H7 (cell line): ENCODE measurements around the gene TOX3. TPM values are rescaled to one million over a fixed set of nuclear protein-coding genes. Genes with fewer than 3 reads are reported as not detected.

Experiments
- DNase-seq: peaks from one replicate; pipeline ENCODE4 v3.0.0; 2012
- H3K27me3 ChIP-seq: 2 replicates; pipeline ENCODE4 v1.6.0; 2011; ENCODE audit warnings: mild to moderate bottlenecking, low read length; ENCODE audit not compliant: control insufficient read depth, insufficient read depth
- H3K36me3 ChIP-seq: replicated peaks from 2 replicates; pipeline ENCODE4 v1.5.1; 2011; ENCODE audit warnings: low read length; ENCODE audit not compliant: control insufficient read depth, insufficient read depth
- H3K4me3 ChIP-seq: 2 replicates; pipeline ENCODE4 v1.5.1; 2011; ENCODE audit warnings: low read depth, mild to moderate bottlenecking, control low read depth, low read length, moderate library complexity; ENCODE audit not compliant: insufficient read depth
- total RNA-seq: library from RNA; depleted of rRNA; stranded (reverse); fragments of >200 nt; shearing (Covaris generic); gene quantifications from 2 replicates; pipeline ENCODE4 v1.2.3, GENCODE V29; 2014

TOX3 gene
- total RNA-seq, 1 experiment from 2014 or later, result 14.1 TPM

- no peaks in the 10 kb centered on the region for H3K27me3 ChIP-seq
- no peak for DNase-seq
- no peaks in the 10 kb centered on the region for H3K36me3 ChIP-seq
- no peak overlapping the region for H3K4me3 ChIP-seq
These were observed 25.7 kb upstream of the TOX3 start for GRCh38 chr16:52572656-52573055.

GRCh38 chr16:52570495-52571091 lies 23.6 kb upstream of the TOX3 start:
- H3K27me3 ChIP-seq, result no peaks in the 10 kb centered on the region
- no peaks in the 10 kb centered on the region for H3K36me3 ChIP-seq
- DNase-seq, result no peak
- no peak overlapping the region for H3K4me3 ChIP-seq

GRCh38 chr16:52569701-52570100 lies 22.8 kb upstream of the TOX3 start:
- Histone ChIP-seq H3K36me3 (no peaks in the 10 kb centered on the region), H3K27me3 (no peaks in the 10 kb centered on the region), H3K4me3 (no peak overlapping the region)
- DNase-seq, result no peak

- H3K27me3 ChIP-seq, result no peaks in the 10 kb centered on the region
These were observed 22.2 kb upstream of the TOX3 start for GRCh38 chr16:52568983-52569690.

GRCh38 chr16:52568495-52568894 lies 21.6 kb upstream of the TOX3 start:
- DNase-seq, result no peak
- Histone ChIP-seq H3K36me3 (no peaks in the 10 kb centered on the region), H3K4me3 (no peak overlapping the region), H3K27me3 (no peaks in the 10 kb centered on the region)

More at GRCh38 chr16:52568983-52569690, 22.2 kb upstream of the TOX3 start:
- H3K4me3 ChIP-seq, result no peak overlapping the region
- H3K36me3 ChIP-seq, result no peaks in the 10 kb centered on the region
- no peak for DNase-seq

DNA sequence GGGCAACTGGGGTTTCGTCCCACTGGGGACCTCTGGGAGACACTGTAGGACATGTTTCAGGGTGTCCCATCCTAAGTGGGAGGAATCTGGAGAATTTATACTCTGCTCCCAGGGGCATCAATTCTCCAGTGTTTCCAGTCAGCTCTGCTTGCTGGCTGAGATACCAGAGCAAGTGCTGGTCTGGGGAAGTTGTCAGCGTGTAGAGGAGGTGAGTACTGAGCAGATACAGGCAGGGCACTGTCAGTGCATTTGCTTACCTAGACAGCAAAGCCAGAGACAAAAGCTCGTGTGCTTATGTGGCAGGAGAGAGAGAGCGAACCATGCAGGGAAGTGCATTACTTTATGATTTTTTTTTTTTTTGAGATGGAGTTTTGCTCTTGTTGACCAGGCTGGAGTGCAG lies 20.2 kb upstream of the TOX3 start:
- no peak for DNase-seq

DNA sequence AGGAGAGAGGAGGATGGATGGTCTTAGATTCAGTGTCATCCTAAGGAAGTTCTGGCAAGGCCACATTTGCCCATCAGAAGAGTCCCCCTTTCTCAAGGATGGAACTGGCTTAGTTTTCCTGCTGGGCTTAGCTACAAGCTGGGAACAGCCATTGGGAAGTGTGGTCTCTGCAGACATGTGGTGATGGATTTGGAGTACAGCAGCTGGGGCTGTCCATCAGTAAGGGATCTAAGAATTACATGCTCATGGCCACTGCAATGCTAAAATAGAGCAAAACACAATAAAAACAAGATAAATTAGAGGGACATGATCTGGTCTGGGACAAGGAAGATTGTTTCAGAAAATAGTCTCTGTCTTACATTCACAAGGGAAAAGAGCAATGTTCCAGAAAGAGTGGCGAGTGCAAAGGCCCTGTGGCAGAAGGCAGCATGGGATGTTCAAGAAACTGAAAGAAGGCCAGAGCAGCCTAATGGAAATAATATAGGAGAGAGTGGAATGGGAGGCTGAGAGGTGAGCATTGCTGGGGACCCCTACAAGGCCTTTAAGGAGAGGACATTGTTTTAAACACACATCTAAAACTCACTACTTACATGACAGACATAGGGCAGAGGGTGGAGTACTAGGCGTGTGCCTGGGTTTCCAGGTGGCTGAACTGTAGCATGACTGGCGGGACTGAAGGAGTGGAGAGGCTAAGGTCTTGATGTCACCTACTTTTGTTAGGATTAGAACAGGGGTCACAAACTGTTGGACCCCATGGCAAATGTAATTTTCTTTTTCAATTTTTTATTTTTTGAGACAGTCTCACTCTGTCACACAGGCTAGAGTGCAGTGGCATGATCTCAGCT lies 17.0 kb upstream of the TOX3 start:
- H3K4me3 ChIP-seq, result no peak overlapping the region
- DNase-seq, result no peak
- no peaks in the 10 kb centered on the region for H3K36me3 ChIP-seq

More for the DNA sequence above, 20.2 kb upstream of the TOX3 start:
- Histone ChIP-seq H3K4me3 (no peak overlapping the region), H3K36me3 (no peaks in the 10 kb centered on the region), H3K27me3 (no peaks in the 10 kb centered on the region)

DNA sequence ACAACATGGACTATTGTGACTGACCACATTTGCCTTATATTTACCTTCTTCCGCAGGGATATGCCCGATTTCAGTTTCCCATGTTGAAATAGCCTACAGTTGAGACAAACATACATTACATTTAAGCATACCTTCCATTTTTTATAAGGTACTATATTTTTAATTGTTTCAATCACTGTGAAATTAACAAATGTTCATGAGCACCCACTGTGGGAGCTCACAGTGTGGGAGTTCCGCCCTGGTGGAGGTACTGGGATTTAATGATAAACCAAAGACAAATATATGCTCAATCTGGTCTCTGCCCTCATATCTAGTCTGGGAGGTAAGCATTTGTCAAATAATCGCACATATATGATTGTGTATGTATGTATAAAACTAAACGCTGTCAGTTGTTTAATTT lies 15.8 kb upstream of the TOX3 start:
- DNase-seq, result no peak
- Histone ChIP-seq H3K36me3 (no peaks in the 10 kb centered on the region), H3K4me3 (no peak overlapping the region), H3K27me3 (no peaks in the 10 kb centered on the region)

More for the DNA sequence above, 17.0 kb upstream of the TOX3 start:
- no peaks in the 10 kb centered on the region for H3K27me3 ChIP-seq

DNA sequence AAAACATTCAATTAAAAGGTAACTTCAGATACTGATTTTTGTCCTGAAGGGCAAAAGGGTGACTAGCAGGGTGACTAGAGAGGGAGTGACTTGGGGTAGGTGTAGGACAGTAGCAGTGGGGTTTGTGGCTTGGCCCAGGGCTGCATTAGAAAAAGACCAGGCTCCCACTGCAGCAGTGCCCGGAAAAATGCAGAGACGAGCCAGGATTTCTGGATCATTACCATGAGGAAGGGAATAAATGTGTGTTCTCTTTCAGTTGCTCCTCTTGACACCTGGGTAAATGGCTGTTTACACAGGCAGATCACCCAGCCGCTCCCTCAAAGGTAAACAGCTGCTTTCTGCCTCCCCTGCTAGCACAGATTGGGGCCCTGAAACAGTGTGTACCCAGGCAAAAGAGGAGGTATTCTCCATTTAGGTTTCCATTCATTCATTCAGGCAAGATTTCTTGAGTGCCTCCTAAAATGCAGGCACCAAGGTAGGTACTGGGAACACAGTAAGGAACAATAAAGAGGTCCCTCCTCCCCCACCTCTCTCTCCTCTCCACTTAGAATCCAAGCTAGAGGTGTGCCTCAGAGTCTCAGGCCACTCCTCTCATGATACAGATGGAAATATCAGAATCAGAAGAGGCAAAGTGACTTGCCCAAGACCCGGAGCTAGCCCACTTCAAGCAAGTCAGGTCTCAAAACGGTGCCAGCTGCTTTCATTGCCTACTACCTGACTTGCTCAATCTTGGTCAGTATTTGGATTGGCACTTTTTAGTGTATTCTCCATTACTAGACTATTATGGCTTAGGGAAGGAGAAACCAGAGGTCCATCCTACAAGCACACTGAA lies 15.2 kb upstream of the TOX3 start:
- no peak overlapping the region for H3K4me3 ChIP-seq

DNA sequence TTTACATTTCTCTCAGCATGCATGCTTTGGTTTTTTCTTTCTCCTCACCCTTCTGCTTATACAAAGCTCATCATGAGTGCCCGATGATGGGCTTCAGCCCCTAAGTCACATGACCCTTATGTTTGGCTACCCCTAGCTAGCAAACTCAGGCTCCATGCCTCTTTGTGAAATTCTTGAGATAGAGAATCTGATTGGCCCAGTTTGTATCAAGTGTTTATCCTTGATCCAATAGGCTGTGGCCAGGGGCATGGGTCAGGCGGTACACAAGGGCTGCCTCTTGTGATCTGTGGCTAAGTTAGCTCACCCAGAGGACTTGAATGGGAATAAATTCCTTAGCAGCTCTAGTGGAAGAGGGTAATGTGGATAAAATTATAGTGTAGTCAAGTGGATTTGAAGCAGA lies 11.5 kb upstream of the TOX3 start:
- Histone ChIP-seq H3K27me3 (0 out of 2 replicates have a peak, but pooled peaks cover 1% of the 10 kb centered on the region), H3K4me3 (no peak overlapping the region), H3K36me3 (no peaks in the 10 kb centered on the region)
- no peak for DNase-seq

More for the DNA sequence above, 15.2 kb upstream of the TOX3 start:
- H3K36me3 ChIP-seq, result no peaks in the 10 kb centered on the region
- DNase-seq, result no peak
- H3K27me3 ChIP-seq, result no peaks in the 10 kb centered on the region

DNA sequence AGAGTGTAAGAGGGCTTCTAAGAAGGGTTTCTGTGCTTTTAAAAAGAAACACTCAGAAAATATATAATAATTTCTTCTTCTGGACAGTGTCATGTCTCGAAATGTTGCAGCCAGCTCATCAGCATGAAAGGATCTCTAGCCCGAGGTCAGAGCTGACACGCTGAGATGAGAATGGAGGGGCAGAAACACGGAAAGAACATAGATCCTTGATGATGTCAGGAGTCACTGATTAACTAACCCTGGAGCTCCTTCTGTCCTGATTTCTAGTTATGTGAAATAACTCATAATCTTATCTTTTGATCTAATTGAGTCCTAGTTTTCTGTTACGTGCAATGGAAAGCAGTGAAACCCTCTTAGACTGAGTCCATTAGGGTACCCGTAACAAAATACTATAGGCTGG lies 10.3 kb upstream of the TOX3 start:
- 0 out of 2 replicates have a peak, but pooled peaks cover 1% of the 10 kb centered on the region for H3K27me3 ChIP-seq
- no peak for DNase-seq

GRCh38 chr16:52556083-52556482 lies 9.1 kb upstream of the TOX3 start:
- no peaks in the 10 kb centered on the region for H3K36me3 ChIP-seq
- no peak for DNase-seq
- H3K4me3 ChIP-seq, result no peak overlapping the region
- H3K27me3 ChIP-seq, result peaks cover 3% of the 10 kb centered on the region; the same call in 1 of the 2 replicates

More for the DNA sequence above, 10.3 kb upstream of the TOX3 start:
- Histone ChIP-seq H3K4me3 (no peak overlapping the region), H3K36me3 (no peaks in the 10 kb centered on the region)

DNA sequence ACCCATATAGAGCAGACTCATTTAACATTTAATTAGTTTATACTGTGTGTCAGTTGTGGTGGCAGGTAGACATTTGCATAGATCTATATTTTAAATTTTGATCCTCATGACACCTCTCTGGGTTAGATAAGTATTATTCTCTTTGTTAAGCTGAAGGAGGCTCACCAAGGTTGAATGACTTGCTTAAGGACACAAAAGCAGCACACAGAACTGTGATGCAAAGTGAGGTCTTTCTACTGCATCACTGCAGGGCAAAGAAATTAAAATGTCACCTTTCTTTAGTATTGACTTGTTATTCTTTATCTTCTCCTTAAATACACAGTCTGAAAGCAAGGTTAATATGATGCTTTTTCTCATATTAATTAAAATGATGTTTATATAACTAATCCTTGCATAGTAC lies 8.6 kb upstream of the TOX3 start:
- peaks cover 7% of the 10 kb centered on the region; the same call in 1 of the 2 replicates for H3K27me3 ChIP-seq
- no peak overlapping the region for H3K4me3 ChIP-seq
- H3K36me3 ChIP-seq, result no peaks in the 10 kb centered on the region
- DNase-seq, result no peak

GRCh38 chr16:52554334-52554733 lies 7.4 kb upstream of the TOX3 start:
- Histone ChIP-seq H3K4me3 (no peak overlapping the region), H3K27me3 (peaks cover 19% of the 10 kb centered on the region; the same call in 1 of the 2 replicates), H3K36me3 (no peaks in the 10 kb centered on the region)
- no peak for DNase-seq
